HG03135 (cell line): ENCODE measurements around the gene RAB11FIP3.
"Not testable (repeated sequence)": the region's sequence is repeated elsewhere in the genome, so short reads cannot be mapped to it uniquely, and the experiment has no call there.

Experiments
- ATAC-seq: cut with Tn5 transposase; IDR thresholded peaks from one replicate; pipeline ENCODE4 v1.9.1; 2021; ENCODE audit warnings: mild to moderate bottlenecking, moderate library complexity; ENCODE audit not compliant: unreplicated experiment

Gene RAB11FIP3

GRCh38 chr16:466651-467050 lies 41.2 kb downstream of the RAB11FIP3 start:
- ATAC-seq = no peak

GRCh38 chr16:467249-467871 lies 41.9 kb downstream of the RAB11FIP3 start:
- ATAC-seq = not testable (repeated sequence)

DNA sequence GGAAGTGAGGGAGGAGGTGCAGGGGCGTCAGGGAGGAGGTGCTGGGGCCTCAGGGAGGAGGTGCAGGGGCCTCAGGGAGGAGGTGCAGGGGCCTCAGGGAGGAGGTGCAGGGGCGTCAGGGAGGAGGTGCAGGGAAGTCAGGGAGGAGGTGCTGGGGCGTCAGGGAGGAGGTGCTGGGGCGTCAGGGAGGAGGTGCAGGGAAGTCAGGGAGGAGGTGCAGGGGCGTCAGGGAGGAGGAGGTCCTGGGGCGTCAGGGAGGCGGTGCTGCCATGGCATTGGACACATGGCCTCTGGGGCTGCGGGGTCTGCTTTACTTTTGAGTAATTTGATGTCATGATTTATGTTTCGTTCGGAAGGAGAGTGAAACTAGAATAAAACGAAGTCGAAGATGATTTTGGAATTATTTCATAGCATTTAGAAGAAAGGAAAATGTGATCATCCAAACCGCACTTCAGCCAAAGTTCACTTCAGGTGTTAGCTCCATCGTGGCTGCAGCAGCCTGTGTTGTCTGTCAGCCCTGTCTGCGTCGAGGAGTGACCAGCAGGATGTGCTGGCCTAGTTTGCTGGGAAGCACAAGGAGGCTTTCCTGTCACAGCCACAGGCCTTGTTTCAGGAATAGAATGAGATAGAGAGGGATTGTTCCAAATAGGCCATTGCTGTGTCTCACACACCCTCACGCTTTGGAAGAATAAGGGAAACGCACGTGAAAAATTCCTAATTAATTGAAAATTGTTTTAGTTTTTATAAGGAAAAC lies 42.8 kb downstream of the RAB11FIP3 start:
- no peak for ATAC-seq

- ATAC-seq = not testable (repeated sequence)
These were observed 44.0 kb downstream of the RAB11FIP3 start for GRCh38 chr16:469459-469858.

GRCh38 chr16:470418-470817 lies 45.0 kb downstream of the RAB11FIP3 start:
- ATAC-seq = no peak

- ATAC-seq = no peak
These were observed 46.1 kb downstream of the RAB11FIP3 start for GRCh38 chr16:471353-472198.

DNA sequence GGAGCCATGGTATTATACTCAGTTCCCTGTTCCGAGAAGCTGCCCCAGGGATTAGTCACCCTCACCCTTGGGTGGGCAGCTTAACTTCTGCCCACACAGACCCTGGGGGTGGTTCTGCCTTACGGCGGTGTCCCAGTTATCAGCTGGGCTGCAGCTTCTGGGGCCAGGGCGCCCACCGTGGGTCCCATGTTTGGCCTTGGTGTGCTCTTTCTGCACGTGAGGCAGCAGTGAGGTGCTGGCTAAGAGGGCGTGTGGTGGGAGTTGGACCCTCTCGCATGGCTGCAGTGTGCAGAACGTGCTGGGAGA lies 46.7 kb downstream of the RAB11FIP3 start:
- no peak for ATAC-seq

DNA sequence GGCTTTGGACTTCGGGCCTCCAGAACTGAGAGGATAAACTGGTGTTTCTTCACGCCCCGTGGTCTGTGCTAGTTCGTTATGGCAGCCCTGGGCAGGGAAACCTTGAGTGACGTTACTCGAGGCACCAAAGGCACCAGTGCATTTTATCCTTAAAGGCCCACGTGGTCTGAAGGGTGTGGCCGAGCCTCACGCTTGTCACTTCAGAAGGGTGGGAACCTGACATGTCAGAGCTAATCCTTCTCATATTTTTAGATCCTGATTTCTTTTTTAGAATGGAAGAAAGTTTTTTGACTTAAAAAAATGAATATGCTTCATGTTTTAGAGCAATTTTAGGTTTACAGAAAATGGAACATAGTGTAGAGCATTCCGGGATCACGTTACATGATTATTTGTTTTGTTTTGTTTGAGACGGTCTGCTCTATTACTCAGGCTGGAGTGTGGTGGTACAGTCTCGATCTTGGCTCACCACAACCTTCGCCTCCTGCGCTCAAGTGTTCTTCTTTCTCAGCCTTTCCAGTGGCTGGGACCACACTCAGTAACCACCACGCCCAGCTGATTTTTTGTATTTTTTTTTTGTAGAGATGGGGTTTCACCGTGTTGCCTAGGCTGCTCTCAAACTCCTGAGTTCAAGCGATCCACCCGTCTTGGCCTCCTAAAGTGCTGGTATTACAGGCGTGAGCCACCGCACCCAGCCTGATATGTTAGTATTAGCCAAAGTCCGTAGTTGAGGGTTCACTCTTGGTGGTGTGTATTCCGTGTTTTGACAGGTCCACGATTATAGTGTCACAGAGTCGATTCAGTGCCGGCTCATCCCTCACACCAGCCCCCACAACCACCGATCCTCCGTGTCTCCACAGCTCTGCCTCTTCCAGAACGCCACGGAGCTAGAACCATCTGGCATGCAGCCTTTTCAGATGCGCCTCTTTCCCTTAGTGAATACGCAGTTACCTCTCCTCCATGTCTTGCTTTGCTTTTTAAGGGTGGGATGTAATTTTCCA lies 47.9 kb downstream of the RAB11FIP3 start:
- no peak for ATAC-seq

DNA sequence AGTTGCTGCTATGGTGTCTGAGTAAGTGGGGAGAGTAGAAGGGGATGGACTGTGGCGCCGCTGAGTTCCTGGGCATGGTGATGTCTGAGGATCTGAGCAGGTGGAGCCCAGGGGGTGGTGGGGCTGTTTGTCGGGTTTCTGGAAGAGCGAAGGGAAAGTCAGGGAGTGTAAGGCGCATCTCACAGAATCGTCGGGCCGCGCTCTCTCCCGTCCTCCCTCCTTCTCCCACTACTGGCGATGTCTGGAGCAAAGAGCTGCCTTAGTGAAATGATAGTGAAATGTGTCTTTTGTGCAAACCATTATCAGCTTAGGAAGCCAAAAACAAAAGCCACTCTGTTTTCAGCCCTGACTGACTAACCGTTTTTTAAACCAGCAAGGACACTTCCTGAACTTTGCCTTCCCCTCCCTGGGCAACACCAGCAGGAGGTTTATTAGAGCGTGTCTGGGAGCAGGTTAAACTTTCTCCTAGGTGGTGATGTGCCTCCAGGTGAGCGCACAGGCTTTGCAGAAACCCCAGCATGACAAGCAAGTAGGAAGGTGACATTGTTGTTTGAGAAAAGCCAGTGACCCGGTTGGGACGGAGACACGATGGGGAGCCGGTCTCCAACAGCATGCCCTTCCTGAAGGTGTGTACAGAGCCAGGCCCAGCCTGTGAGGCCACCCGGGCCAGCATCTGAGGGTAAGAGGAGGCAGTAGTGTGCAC lies 49.1 kb downstream of the RAB11FIP3 start:
- ATAC-seq = no peak

GRCh38 chr16:476039-476438 lies 50.6 kb downstream of the RAB11FIP3 start:
- no peak for ATAC-seq

GRCh38 chr16:477301-478157 lies 52.1 kb downstream of the RAB11FIP3 start:
- no peak for ATAC-seq

GRCh38 chr16:478287-478686 lies 52.8 kb downstream of the RAB11FIP3 start:
- not testable (repeated sequence) for ATAC-seq

DNA sequence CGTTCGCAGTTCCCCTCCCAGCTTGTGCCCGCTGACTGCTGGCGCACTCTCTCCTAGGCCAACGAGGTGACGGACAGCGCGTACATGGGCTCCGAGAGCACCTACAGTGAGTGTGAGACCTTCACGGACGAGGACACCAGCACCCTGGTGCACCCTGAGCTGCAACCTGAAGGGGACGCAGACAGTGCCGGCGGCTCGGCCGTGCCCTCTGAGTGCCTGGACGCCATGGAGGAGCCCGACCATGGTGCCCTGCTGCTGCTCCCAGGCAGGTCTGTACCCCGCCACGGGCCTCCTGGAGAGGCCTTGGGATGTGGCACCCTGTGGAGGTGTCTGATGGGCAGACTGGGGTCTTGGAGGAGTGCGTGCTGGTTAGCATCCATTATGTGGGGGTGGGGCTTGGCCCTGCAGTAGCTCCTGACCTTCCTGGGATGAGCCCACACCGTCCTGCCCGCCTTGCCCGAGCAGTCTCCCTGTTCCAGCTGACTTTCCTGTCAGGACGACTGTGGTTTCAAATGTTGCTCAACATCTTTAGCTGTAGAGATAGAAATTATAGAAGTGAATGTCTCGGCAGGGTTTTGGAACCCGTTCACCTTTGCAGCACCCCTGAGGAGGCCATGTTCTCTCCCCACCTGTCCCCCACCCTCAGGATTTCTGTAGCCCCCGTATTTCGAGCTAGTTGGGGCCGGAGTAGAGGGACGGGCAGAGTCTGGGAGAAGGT lies 57.2 kb downstream of the RAB11FIP3 start:
- ATAC-seq = no peak

- ATAC-seq = no peak
These were observed 58.1 kb downstream of the RAB11FIP3 start for GRCh38 chr16:483341-484075.

- no peak for ATAC-seq
These were observed 64.2 kb downstream of the RAB11FIP3 start for GRCh38 chr16:489606-490005.

GRCh38 chr16:490768-491167 lies 65.3 kb downstream of the RAB11FIP3 start:
- no peak for ATAC-seq

DNA sequence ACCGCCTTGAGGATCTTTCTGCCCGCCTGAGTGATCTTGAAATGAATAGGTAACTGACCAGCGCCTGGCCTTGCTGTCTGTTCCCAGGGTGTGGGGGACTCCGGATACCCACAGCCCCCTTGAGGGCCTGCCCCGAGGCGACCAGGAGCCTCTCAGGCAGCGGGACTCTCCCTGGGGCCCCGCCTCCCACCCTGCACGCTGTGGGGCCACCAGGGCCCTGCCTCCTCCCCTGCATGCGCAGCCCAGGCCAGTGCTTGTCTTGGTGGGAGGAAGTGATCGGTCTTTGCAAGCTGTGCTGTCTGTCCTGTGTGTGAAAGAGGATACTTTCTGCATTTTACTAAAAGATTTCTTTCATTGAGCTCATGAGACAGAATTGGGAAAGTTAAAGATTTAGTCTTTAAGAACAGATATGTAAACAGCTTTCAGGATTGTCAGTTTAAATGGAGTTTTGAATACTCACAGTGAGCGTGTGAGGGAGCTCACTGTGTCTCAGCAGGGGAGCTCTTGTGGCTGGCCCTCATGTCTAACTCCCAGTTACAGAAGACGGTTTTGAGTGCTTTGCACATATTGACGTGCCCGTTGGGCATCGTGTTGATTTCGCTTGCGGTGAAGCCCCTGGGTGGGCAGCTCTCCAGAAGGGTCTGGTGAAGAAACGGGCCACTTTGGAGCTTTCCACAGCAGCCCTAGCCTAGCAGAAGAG lies 65.9 kb downstream of the RAB11FIP3 start:
- no peak for ATAC-seq
